IPS-11a (cell line): ENCODE measurements around the gene SPRN.
"Not testable (repeated sequence)": the region's sequence is repeated elsewhere in the genome, so short reads cannot be mapped to it uniquely, and the experiment has no call there.

Experiments
- H3K4me3 ChIP-seq: one replicate; pipeline ENCODE4 v1.5.1; 2013; ENCODE audit warnings: low read depth, low read length, control low read depth

SPRN gene, protein sequence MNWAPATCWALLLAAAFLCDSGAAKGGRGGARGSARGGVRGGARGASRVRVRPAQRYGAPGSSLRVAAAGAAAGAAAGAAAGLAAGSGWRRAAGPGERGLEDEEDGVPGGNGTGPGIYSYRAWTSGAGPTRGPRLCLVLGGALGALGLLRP

DNA sequence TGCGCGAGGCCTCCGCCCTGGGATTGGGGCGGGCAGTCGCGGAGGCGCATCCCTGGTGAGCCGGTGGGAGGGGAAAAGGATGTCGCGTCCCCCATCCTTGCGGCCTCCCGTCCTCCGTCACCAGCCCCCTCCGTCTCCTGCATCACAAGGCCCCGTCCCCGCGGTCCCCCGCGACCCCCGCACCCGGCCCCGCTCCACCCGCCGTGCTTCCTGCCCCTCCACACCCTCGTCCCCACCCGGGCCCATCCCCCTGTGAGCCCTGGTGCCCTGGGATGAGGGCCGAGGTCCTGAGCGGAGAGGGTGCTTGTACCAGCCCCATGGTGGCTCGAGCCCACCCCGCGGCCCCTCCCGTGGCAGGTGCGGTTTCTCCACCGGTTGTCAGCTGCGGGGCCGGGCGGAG, at the start of gene SPRN:
Gene SPRN, minus strand, starts transcription at position 25 of the 400 bp plus-strand sequence. CDS start 944 bp downstream, outside the sequence.
- H3K4me3 ChIP-seq: not testable (repeated sequence)

DNA sequence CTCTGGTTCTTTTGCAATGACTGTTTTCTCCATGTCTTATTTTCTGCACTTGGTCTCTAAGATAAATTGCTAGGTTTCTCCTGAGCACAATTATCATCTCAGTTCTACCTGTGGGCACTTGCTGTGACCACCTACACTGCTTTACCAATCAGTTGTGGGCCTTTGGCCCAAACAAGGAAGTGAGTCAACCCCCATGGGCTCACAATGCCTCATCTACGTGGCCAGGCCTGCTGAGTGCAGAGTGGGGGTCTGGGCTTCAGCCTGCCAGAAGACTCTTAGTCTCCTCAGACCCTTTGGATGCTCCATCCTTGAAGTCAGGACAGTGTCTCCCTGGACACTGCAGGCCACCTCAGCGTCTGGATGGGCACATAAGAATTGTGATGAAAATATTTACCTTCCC, 49.6 kb upstream of the SPRN start:
- H3K4me3 ChIP-seq: no peak overlapping the region

DNA sequence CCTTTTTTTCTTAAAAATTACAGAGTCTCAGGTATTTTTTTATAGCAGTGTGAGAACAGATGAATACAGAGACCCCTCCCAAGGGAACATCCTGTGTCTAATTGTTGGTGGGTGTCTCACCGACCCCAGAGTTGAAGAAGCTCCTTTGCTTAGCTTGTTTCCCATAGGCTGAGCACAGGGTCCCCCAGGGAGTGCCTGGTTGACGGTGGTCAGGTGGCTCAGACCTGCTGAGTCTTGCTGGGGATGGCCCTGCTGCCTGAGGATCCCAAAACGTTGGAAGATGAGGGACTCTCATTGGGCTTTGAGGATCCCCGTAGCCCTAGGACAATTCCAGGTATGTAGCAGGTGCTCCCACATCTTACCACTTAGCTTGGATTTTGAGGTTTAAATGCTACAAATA, 48.8 kb upstream of the SPRN start:
- no peak overlapping the region for H3K4me3 ChIP-seq

GRCh38 chr10:133471300-133472109, 47.1 kb upstream of the SPRN start:
- no peak overlapping the region for H3K4me3 ChIP-seq

GRCh38 chr10:133469205-133469604, 44.8 kb upstream of the SPRN start:
- not testable (repeated sequence) for H3K4me3 ChIP-seq

DNA sequence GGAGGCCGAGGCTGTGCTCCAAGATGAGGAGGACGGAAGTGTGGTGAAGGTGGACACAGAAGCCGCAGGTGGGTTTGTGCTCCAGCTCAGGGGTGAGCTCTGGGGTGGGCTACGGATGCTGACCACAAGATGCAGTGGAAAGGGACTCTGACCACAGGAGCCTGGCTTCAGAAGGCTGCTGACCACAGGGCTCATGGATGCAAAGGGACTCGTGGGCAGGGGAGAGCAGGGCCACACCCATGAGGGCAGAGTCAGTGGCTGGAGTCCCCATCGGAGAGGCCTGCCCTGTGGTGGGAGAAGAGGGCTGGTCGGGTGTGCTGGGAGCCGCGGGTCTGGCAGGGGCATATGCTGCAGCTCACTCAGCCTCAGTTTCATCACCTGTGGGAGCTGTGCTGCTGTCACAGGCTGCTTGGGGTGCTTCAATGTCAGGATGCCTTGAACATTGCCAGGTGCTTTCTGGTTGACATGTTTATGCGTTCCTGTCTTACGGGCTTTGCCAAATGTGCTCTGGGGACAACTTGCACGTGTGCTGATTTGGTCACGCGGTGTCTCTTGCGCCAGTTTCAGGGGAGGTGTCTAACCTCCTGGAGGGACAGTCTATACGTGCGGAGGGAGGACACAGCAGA, 43.0 kb upstream of the SPRN start:
- H3K4me3 ChIP-seq: no peak overlapping the region

DNA sequence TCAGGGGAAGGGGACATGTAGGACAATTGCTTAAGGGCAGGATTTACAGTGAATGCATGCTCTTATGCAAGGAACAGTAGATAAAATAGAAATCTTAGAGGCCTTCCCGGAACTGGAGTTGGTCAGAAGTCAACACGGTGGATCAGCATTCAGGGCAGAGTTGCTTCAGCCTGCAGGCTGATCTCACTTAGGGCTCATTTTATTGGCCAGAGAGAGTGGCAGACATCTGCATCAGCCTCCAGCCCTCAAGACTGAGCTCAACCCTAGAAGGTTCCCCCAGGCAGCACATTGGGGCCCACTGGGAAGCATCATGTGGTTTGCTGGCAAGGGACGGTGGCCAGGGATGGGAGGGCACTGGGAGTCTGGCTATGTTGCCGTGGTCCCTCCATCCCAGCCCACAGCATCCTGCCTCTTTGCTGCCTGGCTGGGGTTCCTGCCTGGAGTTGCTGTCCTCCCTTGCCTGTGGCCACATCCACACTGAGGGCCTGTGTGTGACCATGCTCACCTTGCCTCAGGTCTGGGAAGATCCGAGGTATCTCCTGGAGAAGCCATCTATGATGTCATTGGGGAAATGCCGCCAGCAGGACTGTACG, 42.4 kb upstream of the SPRN start:
- H3K4me3 ChIP-seq: no peak overlapping the region

- H3K4me3 ChIP-seq: no peak overlapping the region
Measured at GRCh38 chr10:133465950-133466474, 41.6 kb upstream of the SPRN start.

DNA sequence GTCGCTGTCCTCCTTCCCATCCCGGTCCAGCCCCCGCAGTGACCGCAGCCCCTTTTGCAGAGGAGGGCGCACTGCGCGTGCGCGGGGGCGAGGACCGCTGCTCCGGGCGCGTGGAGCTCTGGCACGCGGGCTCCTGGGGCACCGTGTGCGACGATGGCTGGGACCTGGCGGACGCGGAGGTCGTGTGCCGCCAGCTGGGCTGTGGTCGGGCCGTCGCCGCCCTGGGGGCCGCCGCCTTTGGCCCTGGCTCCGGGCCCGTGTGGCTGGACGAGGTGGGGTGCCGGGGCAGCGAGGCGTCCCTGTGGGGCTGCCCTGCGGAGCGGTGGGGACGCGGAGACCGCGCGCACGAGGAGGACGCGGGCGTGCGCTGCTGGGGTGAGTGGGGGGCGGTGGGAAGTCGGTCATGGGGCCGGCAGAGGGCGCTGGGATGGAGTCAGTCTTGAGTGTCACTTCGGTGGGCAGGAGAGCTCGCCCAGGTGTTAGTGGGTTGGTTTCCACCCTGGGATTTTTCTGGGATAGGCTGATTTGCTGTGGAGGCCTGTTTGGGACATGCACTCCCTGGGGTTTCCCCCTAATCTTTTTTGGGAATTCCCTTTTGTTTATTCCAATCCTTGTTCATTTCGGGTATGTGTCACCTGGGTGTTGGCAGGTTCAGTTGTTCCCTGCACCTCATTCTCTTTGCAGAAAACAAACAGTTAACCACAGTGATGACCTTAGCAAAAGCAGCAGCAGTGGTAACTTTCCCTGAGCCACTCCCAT, 40.9 kb upstream of the SPRN start:
- no peak overlapping the region for H3K4me3 ChIP-seq

DNA sequence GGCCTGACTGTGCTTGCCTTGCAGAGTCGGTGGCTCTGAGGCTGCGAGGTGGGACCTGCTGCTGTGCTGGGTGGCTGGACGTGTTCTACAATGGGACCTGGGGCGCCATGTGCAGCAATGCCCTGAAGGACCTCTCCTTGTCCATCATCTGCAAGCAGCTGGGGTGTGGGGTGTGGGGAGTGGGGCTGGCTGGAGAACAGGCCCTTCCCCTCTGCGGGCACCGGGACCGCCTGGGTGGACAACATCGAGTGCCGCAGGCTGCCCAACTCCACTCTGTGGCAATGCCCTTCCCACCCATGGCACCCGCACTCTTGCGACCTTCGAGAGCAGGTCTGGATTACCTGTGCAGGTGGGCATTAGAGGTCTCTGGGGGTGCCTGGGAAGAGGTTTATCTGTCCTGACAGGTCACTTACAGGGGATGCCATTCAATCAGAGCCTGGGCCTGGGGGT, 40.2 kb upstream of the SPRN start:
- no peak overlapping the region for H3K4me3 ChIP-seq

GRCh38 chr10:133462512-133463305, 38.3 kb upstream of the SPRN start:
- no peak overlapping the region for H3K4me3 ChIP-seq

DNA sequence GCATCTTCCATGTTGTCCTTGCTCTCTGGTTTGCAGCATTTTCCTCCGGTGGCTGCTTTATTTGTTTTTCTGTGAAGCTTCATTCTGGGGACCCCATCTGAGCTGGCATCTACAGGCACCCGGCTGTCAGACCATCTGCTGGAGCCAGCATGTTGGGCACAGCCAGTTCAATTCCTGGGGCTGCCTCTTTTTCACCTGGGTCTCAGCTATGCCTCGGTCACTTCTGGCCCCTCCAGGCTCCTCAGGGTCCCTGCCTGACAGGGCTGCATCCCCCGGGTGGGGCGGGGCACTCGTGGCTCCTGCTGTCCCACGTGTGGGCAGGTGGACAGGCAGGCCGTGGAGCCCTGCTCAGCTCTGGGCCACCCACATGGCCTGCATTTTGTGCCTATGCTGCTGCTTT, 37.4 kb upstream of the SPRN start:
- H3K4me3 ChIP-seq: no peak overlapping the region

GRCh38 chr10:133461027-133461426, 36.6 kb upstream of the SPRN start:
- H3K4me3 ChIP-seq: no peak overlapping the region

GRCh38 chr10:133460208-133460769, 35.9 kb upstream of the SPRN start:
- no peak overlapping the region for H3K4me3 ChIP-seq

DNA sequence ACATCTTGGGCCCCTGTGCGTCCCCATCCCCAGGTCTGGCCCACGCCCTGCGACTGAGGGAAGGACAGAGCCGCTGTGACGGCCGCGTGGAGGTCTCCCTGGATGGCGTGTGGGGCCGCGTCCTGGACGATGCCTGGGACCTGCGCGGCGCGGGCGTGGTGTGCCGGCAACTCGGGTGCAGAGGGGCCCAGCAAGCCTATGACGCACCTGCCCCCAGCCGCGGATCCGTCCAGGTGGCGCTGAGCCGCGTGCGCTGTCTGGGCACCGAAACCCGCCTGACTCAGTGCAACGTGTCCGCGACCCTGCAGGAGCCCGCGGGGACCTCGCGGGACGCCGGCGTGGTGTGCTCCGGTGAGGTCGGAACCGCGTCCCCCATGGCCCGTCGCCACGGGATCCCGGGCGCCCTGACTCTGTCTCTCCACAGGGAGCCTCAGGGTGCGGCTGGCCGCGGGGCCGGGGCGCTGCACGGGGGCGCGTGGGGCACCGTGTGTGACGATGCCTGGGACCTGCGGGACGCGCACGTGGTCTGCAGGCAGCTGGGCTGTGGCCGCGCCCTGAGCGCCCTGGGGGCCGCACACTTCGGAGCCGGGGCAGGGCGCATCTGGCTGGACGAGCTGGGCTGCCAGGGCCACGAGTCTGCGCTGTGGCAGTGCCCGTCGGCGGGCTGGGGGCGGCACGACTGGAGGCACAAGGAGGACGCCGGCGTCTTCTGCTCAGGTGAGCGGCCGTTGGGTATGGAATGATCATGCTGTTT, 35.2 kb upstream of the SPRN start:
- no peak overlapping the region for H3K4me3 ChIP-seq

DNA sequence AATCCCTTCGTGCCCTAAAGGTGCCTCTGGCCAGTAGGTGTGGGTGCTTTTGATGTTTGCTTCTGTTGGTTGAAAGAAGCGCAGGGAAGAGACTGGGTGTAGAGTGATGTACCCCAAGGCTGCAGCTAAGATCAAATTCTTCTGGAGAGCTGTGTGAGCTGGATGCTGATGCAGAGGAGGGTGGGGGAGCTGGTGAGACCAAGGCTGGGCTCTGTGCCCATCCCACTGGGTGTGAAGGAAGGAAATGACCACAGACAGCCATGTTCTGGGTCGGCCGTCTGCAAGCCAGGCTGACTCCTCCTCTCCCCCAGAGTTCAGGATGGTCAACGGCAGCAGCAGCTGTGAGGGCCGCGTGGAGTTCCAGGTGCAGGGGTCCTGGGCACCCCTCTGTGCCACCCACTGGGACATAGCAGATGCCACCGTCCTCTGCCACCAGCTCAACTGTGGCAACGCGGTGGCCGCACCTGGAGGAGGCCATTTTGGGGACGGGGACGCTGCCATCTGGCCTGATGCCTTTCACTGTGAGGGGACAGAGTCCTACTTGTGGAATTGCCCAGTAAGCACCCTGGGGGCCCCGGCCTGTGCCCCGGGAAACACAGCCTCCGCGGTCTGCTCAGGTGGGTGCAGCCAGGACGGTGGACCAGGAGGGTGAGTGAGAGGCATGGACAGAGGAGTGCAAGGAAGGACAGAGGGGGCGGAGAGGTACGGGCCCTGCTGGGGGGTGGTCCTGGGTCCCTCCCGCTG, 34.5 kb upstream of the SPRN start:
- no peak overlapping the region for H3K4me3 ChIP-seq

DNA sequence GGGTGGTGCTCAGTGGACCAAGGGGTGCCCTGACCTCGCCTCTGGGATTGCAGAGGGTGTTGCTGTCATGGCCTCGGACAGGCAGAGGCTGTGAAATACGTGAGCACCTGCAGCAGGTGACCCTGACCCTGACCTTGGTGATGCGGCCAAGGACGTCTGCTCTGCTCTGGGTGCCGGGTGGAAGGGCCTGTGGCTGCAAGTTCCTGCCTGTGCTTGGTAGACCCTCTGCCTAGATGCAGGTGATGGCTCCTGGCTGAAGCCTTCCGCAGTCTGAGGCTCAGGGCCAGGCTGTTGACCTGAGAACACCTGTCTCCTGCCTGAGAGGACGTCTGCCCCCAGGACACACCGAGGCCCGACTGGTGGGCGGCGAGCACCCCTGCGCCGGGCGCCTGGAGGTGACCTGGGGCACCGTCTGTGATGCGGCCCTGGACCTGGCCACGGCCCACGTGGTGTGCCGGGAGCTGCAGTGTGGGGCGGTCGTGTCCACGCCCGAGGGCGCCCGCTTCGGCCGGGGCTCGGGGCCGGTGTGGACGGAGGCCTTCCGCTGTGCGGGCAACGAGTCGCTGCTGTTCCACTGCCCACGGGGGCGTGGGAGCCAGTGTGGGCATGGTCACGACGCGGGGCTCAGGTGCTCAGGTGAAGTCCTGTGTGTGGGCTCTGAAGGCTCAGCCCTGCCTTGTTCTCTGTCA, 33.7 kb upstream of the SPRN start:
- no peak overlapping the region for H3K4me3 ChIP-seq
